Measurements from ENCODE around the gene IQSEC1. TPM values are rescaled to one million over a fixed set of nuclear protein-coding genes. Genes with fewer than 3 reads are reported as not detected.
"Not testable (repeated sequence)": the region's sequence is repeated elsewhere in the genome, so short reads cannot be mapped to it uniquely, and the experiment has no call there.

The IQSEC1 gene
- total RNA-seq, 2 experiments from 2014 or later: 59.5 to 64.6 TPM

DNA sequence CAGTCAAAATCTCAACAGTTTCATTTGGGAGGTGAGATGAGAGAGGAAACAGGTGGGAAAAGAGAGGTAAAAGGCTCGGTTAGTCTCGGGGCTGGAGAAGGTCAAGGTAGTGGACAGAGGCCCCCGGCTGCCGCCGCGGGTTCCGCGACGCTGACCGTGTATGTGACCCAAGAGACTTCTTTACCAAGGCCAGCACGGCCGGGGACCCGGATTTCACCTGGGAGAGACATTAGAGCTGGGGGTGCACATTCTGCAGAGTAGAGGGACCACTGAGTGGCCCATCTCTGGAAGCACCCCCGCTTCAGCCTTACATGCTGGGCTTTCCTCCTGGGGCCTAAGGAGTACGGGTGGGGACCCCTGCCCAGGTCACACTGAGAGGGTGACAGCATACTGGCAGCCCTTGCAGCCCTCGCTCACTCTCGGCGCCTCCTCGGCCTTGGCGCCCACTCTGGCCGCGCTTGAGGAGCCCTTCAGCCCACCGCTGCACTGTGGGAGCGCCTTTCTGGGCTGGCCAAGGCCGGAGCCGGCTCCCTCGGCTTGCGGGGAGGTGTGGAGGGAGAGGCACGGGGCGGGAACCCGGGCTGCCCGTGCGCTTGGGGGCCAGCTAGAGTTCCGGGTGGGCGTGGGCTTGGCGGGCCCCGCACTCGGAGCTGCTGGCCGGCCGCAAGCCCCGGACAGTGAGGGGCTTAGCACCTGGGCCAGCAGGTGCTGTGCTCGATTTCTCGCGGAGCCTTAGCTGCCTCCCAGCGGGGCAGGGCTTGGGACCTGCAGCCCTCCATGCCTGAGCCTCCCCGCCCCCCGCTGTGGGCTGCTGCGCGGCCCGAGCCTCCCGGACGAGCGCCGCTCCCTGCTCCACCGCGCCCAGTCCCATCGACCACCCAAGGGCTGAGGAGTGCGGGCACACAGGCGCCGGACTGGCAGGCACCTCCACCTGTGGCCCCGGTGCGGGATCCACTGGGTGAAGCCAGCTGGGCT, 190.6 kb downstream of the IQSEC1 start:
- Mint-ChIP-seq H3K9me3 (no peaks in the 10 kb centered on the region), H3K4me3 (no peak overlapping the region), H3K27ac (no peak overlapping the region), H3K27me3 (peaks cover 12% of the 10 kb centered on the region), H3K4me1 (peaks cover 13% of the 10 kb centered on the region), H3K36me3 (no peaks in the 10 kb centered on the region)
- POLR2A ChIA-PET: no interaction called here
- no peak for DNase-seq
- no peak for ATAC-seq (ENCODE audit: low read depth)

DNA sequence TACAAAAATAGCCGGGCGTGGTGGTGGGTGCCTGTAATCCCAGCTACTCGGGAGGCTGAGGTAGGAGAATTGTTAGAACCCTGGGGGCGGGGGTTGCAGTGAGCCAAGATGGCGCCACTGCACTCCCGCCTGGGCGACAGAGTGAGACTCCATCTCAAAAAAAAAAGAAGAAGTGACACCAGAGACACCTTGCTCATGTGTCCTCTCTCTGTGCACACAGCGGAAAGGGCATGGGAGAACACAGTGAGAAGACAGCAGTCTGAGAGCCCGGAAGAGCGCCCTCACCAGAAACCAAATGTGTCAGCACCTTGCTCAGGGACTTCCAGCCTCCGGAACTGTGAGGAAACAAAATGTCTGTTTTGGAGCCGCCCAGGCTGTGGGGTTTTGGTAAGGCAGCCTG, 191.4 kb downstream of the IQSEC1 start:
- peaks cover 12% of the 10 kb centered on the region for H3K4me1 Mint-ChIP-seq
- POLR2A ChIA-PET; ATAC-seq (ENCODE audit: low read depth); H3K27me3 Mint-ChIP-seq; DNase-seq; H3K27ac Mint-ChIP-seq; H3K36me3 Mint-ChIP-seq; H3K9me3 Mint-ChIP-seq; H3K4me3 Mint-ChIP-seq: not testable (repeated sequence)

DNA sequence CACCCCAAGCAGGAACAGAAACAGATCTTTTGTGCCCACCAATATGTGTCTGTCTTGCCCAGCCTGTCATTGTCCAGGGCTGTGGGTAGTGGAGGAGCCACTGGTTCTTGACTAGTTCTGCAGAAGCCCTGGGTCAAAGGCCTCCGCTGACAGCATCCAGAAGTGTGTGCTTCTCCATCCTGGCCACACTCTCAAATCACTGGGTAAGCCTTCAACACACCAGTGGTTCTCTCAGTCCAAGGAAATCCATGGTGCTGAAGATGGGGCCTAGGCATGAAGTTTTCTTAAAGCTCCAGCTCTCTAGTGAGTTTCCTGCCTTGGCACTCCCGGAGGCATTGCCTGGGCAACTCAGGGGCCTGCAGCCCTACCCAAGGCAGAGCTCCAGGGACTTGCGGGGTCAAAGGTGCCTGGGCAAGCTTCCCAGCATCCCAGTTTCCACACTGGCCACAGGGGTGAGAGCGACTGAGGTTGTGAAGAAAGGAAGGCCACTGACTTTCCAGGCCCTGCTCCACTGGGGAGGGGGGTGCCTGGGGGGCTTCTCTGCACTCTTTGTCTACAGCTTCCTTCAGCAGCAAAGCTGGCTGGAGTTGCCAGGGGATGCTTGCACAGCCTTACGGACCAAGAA, 193.9 kb downstream of the IQSEC1 start:
- Mint-ChIP-seq H3K36me3 (no peaks in the 10 kb centered on the region), H3K9me3 (no peaks in the 10 kb centered on the region), H3K4me1 (peaks cover 2% of the 10 kb centered on the region), H3K4me3 (no peak overlapping the region), H3K27ac (no peak overlapping the region), H3K27me3 (peaks cover 11% of the 10 kb centered on the region)
- ATAC-seq (ENCODE audit: low read depth) (no peak), DNase-seq (no peak)
- POLR2A ChIA-PET: no interaction called here

DNA sequence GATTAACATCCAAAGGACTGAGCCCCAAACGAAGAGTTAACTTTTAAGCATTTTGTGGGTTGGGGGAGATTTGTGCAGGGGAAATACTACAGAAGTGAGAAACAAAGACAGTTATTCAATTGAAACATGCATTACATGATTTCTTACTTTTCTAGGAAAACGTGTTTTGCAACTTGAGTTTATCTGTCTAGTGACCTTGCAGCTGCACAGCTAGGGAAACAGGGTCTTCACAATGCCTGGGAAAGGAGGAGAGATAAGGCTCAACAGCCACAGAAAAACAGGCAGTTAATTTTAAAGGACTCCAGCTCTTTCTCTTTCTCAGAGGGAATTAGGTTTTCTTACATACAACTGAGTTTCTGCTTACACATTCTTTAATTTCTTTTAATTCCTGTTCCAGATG, 194.5 kb downstream of the IQSEC1 start:
- ATAC-seq (ENCODE audit: low read depth); H3K36me3 Mint-ChIP-seq; DNase-seq; H3K4me3 Mint-ChIP-seq; H3K27ac Mint-ChIP-seq; H3K4me1 Mint-ChIP-seq; H3K9me3 Mint-ChIP-seq; POLR2A ChIA-PET: not testable (repeated sequence)
- peaks cover 11% of the 10 kb centered on the region for H3K27me3 Mint-ChIP-seq

DNA sequence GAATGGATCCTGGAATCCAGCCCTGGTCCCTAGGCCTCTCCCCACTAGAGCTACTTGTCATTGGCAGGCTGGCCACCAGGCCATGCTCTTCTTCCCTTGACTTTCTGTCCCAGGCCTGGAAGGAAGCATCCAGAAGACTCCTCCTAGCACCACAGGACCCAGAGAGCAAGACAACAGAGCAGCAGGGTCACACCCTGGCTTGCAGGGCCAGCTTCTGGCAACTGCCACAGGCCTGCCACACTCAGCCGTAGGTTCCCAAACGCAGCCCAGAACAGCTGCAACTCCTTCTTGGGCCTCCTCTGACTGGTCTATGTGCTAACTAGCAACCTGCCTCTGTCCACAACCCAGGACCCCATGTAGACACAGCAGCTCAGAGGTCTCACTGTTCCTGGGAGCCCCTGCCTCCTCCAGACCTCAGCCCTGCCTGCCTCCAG, 195.1 kb downstream of the IQSEC1 start:
- DNase-seq: no peak
- peaks cover 2% of the 10 kb centered on the region for H3K4me1 Mint-ChIP-seq
- no peak overlapping the region for H3K4me3 Mint-ChIP-seq
- no peaks in the 10 kb centered on the region for H3K9me3 Mint-ChIP-seq
- H3K27me3 Mint-ChIP-seq: peaks cover 11% of the 10 kb centered on the region
- POLR2A ChIA-PET: no interaction called here
- ATAC-seq (ENCODE audit: low read depth): no peak
- H3K27ac Mint-ChIP-seq: no peak overlapping the region
- no peaks in the 10 kb centered on the region for H3K36me3 Mint-ChIP-seq

DNA sequence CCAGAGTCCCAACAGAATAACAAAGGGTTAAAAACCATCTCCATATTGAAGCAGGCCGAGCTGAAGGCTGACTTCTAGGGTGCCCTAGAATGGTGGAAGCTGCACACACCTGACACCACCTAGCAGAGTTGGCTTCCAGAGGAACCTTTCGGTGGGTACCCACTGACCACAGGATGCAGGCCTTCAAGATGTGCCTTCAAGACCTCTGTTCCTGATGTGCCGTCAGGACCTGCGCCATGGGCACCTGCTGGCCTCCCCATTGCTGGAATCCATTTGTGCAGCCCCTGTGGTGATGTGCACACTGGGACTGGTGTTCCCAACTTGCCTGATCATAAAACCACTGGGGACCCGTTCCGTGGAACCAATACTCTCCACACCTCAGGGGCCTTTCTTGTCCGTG, 196.2 kb downstream of the IQSEC1 start:
- H3K4me1 Mint-ChIP-seq: peaks cover 2% of the 10 kb centered on the region
- DNase-seq: no peak
- H3K27ac Mint-ChIP-seq: no peak overlapping the region
- no peak overlapping the region for H3K4me3 Mint-ChIP-seq
- ATAC-seq (ENCODE audit: low read depth): no peak
- POLR2A ChIA-PET: no interaction called here
- H3K9me3 Mint-ChIP-seq: no peaks in the 10 kb centered on the region
- peaks cover 11% of the 10 kb centered on the region for H3K27me3 Mint-ChIP-seq
- H3K36me3 Mint-ChIP-seq: no peaks in the 10 kb centered on the region

DNA sequence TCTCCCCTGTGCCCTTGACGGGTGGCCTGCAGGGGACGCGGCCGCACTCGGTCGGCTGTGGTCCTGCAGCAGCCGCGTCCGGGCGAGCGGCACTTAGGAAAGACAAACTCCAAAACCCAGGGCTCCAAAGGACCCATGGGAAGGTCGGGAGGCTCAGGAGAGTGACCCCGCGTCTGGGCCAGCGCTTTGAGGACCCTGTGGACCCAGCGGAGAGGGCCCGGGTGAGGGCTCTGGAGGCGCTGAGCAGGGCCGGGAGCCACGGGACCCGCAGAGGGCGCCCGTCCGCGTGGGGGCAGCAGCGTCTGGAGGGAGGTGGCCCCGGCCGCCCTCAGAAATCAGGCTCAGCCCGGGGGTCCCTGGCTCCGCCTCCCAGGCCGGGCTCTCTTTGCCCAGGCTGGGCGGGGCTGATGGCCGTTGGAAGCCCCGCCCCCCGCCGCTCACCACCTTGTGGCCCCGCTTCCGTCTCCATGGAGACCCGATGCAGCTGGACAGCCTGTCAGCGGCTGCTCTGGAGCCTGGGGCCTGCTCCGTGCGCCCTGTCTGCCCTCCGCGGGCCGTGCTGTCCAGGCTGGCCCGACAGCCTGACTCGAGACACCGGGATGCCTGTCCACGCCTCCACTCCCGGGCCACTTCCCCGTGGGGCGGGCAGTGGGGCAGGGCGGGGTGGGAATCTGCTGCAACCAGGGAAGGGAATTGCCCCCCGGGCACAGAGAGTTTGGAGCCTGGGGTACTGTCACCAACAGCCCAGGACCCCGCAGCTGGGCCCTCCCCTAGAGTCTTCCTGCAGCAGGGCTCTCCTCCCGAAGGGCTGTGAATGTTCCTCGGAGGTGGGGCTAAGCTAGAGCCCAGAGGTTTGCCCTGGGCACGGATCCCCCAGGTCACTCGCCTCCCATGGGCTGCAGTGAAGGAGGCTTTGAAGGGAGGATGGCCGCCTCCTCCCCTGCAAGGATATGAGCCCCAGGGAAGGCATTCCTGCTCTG, 197.1 kb downstream of the IQSEC1 start:
- POLR2A ChIA-PET: no interaction called here

DNA sequence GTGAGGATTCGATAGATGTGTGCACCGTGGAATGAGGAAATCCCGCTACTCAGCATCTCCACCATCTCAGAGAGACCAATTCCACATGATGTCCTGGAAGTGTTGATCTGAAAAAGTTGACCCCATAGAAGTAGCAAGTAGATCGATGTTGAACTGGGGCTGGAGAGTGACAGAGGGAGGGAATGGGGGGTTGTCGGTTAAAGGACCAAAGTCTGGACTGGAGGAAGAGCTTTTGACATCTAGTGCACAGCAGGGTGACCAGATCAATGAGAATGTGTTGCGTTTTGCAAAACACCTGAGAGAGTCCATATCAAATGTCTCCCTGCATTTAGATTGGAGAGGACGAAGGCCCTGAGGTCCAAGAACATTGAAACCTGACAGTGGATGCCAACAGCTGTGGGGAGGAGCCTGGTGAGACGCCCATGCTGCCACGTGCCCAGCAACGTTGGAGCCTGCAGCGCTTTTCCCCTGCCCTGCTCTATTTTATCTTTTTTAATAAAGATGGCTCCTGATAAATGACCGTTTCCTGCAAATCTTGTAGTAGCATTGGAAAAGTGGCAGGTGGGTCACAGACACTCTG, 201.7 kb downstream of the IQSEC1 start:
- Mint-ChIP-seq H3K4me1 (peaks cover 11% of the 10 kb centered on the region), H3K27me3 (peaks cover 21% of the 10 kb centered on the region), H3K36me3 (no peaks in the 10 kb centered on the region), H3K27ac (no peak overlapping the region), H3K4me3 (no peak overlapping the region), H3K9me3 (no peaks in the 10 kb centered on the region)
- ATAC-seq (ENCODE audit: low read depth) (no peak), DNase-seq (no peak)
- POLR2A ChIA-PET: no interaction called here

More for the DNA sequence above, 197.1 kb downstream of the IQSEC1 start:
- H3K4me1 Mint-ChIP-seq: peaks cover 5% of the 10 kb centered on the region
- no peak overlapping the region for H3K4me3 Mint-ChIP-seq
- H3K36me3 Mint-ChIP-seq: no peaks in the 10 kb centered on the region
- H3K9me3 Mint-ChIP-seq: no peaks in the 10 kb centered on the region
- ATAC-seq (ENCODE audit: low read depth) (peak; percentile 64), DNase-seq (peak; percentile 58)
- no peak overlapping the region for H3K27ac Mint-ChIP-seq
- H3K27me3 Mint-ChIP-seq: peaks cover 4% of the 10 kb centered on the region

DNA sequence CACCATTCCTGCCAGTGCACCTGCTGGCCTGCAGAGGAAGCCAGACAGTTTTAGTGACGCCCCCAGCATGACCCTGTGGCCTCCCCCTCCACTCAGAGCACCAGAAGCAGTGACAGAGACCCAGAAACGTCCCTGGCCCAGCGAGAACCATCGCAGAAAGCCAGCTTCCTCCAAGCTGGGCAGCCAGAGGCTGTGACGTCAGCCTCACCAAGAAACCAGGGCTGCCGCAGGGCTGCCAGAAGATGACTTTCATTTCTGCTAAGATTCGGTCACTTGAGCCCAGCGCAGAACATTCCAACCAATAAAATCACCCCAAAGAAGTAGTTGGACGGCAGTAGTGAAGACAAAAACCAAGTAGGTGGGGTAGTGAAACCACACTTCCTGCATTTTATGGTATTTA, 202.3 kb downstream of the IQSEC1 start:
- Mint-ChIP-seq H3K36me3 (no peaks in the 10 kb centered on the region), H3K4me1 (peaks cover 11% of the 10 kb centered on the region), H3K27ac (no peak overlapping the region), H3K4me3 (no peak overlapping the region), H3K9me3 (no peaks in the 10 kb centered on the region), H3K27me3 (peaks cover 21% of the 10 kb centered on the region)
- POLR2A ChIA-PET: no interaction called here
- ATAC-seq (ENCODE audit: low read depth) (peak; percentile 34), DNase-seq (no peak)

DNA sequence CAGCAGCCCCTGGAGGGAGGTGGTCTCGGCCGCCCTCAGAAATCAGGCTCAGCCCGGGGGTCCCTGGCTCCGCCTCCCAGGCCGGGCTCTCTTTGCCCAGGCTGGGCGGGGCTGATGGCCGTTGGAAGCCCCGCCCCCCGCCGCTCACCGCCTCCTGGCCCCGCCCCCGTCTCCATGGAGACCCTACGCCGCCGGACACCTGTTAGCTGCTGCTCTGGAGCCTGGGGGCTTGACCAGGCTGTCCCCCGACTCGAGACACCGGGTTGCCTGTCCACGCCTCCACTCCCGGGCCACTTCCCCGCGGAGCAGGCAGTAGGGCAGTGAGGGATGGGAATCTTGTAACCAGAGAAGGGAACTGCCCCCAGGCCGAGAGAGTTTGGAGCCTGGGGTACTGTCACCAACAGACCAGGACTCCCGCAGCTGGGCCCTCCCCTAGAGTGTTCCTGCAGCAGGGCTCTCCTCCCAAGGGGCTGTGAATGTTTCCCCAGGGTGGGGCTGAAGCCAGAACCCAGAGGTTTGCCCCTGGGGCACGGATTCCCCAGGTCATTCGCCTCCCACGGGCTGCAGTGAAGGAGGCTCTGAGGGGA, 204.1 kb downstream of the IQSEC1 start:
- peaks cover 5% of the 10 kb centered on the region for H3K9me3 Mint-ChIP-seq
- DNase-seq (peak; percentile 59), ATAC-seq (ENCODE audit: low read depth) (peak; percentile 30)
- peaks cover 11% of the 10 kb centered on the region for H3K4me1 Mint-ChIP-seq
- no peak overlapping the region for H3K4me3 Mint-ChIP-seq
- no peak overlapping the region for H3K27ac Mint-ChIP-seq
- H3K36me3 Mint-ChIP-seq: no peaks in the 10 kb centered on the region
- POLR2A ChIA-PET: no interaction called here
- peaks cover 20% of the 10 kb centered on the region for H3K27me3 Mint-ChIP-seq

DNA sequence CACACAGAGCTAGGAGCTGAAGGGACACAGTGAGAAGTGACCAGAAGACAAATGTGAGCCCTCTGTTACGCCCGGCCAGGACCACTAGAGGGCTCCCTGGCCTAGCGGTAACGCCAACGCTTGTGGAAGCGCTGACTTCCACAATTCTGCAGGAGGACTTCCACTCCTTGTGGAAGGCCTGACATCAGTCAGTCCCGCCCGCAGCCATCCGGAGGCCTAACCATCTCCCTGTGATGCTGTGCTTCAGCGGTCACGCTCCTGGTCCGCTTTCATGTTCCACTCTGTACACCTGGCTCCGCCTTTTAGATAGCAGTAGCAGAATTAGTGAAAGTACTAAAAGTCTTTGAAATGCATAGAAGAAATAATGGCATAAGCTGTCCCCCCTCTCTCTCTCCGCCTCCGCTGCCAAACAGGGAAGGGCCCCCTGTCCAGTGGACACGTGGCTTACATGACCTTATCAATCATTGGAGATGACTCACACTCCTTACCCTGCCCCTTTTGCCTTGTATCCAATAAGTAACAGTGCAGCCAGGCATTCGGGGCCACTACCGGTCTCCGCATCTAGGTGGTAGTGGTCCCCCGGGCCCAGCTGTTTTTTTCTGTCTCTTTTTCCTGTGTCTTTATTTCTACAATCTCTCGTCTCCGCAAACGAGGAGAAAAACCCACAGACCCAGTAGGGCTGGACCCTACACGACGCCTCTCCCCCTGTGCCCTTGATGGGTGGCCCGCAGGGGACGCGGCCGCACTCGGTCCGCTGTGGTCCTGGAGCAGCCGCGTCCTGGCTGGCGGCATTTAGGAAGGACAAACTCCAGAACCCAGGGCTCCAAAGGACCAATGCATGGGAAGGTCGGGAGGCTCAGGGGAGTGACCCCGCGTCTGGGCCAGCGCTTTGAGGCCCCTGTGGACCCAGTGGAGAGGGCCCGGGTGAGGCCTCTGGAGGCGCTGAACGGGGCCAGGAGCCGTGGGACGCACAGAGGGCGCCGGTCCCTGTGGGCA, 204.9 kb downstream of the IQSEC1 start:
- no peak overlapping the region for H3K27ac Mint-ChIP-seq
- POLR2A ChIA-PET: interaction anchor here (0.6 kb wide), 1 partner anchor 515 kb away, joined by 3 read pairs; no protein-coding TSS in a partner anchor

DNA sequence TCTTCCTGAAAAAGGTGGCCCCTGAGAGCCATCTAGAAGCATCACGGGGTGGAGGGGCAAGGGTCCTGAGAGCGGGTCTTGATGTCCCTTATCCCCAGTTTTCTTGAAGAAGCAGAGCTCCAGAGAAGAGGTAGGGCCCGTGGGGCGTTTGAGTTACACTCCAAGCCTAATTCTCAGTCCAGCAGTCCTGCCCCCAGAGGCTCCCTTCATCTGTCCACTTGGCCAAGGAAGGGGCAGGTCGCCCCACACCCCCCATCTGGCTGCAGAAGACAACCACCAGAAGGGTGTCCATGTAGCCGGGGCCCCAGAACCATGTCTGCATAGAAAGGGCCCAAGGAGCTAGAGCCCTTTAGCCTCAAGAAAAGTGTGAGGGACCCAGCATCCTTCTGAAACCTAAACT, 206.4 kb downstream of the IQSEC1 start:
- no peak for ATAC-seq (ENCODE audit: low read depth)
- no peak overlapping the region for H3K27ac Mint-ChIP-seq
- POLR2A ChIA-PET: no interaction called here
- H3K9me3 Mint-ChIP-seq: peaks cover 5% of the 10 kb centered on the region
- no peak overlapping the region for H3K4me3 Mint-ChIP-seq
- no peak for DNase-seq
- H3K36me3 Mint-ChIP-seq: no peaks in the 10 kb centered on the region
- peaks cover 24% of the 10 kb centered on the region for H3K27me3 Mint-ChIP-seq
- peaks cover 11% of the 10 kb centered on the region for H3K4me1 Mint-ChIP-seq

More for the DNA sequence above, 204.9 kb downstream of the IQSEC1 start:
- Mint-ChIP-seq H3K9me3 (peaks cover 5% of the 10 kb centered on the region), H3K4me1 (peaks cover 11% of the 10 kb centered on the region), H3K36me3 (no peaks in the 10 kb centered on the region), H3K4me3 (peak overlapping the region; percentile 85), H3K27me3 (peaks cover 24% of the 10 kb centered on the region)
- ATAC-seq (ENCODE audit: low read depth) (peak; percentile 72), DNase-seq (peak; percentile 68)
